ENCODE measurements around the gene CDK10. TPM values are rescaled to one million over a fixed set of nuclear protein-coding genes. Genes with fewer than 3 reads are reported as not detected.
"Not testable (repeated sequence)": the region's sequence is repeated elsewhere in the genome, so short reads cannot be mapped to it uniquely, and the experiment has no call there.

The CDK10 gene
- total RNA-seq, 1 experiment from 2014 or later, result 116 TPM

DNA sequence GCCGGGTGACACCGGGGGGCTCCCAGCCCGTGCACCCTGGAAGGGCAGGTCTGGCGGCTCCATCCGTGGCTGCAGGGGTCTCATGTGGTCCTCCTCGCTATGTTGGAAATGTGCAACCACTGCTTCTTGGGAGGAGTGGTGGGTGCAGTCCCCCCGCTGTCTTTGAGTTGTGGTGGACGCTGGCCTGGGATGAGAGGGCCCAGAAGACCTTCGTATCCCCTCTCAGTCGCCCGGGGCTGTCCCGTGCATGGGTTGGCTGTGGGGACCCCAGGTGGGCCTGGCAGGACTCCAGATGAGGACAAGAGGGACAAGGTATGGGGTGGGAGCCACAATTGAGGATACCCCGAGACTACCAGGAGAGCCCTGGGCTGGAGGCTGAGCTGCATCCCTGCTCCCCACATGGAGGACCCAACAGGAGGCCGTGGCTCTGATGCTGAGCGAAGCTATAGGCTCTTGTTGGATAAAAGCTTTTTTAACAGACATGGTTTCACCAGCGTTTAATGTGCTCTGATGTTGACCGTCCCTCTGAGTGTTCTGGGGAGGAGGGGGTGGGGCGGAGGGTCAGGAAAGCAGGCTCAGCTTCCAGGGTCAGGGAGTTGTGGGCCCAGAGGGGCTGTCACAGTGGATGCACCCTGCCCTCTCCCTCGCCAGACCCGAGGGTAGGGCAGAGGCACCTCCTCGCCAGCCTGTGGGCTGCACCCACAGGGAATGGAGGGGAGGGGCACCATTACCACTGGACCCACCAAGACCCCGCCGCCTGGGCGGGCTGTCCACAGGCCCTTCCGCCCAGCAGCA, 9.6 kb downstream of the CDK10 start:
- no peak for DNase-seq (ENCODE audit: low spot score)

DNA sequence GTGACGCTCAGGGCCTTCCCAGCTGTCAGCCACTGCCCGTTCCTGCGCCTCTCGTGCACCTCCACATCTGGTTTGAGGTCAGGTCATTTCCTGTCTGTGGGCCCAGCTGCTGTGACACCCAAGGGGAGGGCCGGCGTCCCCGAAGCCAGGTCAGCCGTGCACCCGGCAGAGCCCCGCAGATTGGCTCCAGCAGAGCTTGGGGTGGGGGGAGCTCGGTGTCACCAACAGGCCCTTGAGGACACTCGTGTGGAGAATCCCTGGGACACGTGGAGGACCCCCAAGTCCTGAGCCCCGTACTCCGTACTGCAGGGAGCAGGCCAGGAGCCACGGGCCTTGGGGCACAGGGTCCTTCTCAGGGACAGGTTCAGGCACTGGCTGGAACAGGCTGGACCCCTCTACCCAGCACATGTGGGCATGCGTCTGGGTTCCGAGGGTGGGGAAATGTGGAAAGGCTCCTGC, 10.2 kb downstream of the CDK10 start:
- no peak for DNase-seq (ENCODE audit: low spot score)

DNA sequence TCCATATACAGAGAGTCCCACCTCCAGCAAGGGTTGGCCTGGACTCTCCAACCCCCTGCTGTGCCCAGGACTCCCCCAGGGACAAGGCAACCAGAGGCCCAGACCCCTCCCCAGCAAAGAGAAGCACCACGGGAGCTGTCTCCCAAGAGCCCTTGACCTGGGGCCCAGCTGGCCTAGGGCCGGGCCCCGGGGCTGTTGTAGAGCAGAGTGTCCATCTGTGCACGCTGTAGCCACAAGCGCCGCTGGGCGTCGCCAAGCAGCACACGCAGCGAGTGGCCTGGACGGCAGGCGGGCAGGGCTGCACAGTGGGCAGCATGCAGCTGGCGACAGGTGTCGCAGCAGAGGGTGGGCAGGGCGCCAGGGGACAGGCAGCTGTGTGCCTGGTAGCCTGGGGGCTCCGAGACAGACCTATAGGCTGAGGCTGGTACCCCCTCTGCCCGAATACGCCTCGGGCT, 10.7 kb downstream of the CDK10 start:
- DNase-seq (ENCODE audit: low spot score), result no peak

DNA sequence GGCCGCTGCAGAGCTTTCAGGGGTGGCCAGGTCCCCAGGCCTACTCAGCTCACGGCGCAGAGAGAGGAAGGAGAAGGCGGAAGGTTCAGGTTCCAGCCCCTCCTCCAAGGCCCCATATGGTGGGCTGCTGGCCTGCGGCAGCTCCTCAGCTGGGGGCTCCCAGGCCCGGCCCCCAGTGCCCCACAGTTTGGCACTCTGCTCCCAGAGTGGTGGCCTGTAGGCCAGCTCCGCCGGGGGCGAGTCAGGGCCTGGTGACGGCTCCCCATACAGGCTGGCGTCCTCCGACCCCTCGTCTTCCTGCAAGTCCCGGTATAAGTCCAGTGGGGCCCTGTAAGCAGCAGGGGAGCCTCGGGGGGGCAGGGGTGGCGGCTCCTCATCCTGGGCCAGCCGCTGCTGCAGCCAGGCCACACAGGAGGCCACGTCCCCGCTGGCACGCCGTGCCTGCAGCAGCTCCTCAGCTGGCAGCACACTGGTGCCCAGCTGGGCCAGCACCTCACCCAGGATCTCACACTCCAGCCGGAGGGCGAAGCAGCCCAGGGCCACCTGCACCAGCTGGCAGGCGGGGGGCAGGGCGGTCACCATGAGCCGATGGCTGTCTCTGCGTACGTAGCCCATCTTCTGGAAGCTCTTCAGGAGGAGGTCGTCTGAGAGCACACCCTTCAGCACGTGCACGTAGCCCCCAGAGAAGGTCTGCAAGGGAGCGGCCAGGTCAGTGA, 11.3 kb downstream of the CDK10 start:
- no peak for DNase-seq (ENCODE audit: low spot score)

DNA sequence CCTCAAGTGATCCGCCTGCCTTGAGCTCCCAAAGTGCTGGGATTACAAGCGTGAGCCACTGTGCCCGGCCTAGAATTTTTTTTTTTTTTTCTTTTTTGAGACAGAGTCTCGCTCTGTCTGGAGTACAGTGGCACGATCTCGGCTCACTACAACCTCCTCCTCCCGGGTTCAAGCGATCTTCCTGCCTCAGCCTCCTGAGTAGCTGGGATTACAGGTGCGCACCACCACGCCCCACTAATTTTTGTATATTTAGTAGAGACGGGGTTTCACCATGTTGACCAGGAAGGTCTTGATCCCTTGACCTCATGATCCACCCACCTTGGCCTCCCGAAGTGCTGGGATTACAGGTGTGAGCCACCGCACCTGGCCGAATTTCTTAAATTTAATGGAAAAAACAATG, 12.2 kb downstream of the CDK10 start:
- not testable (repeated sequence) for DNase-seq (ENCODE audit: low spot score)

DNA sequence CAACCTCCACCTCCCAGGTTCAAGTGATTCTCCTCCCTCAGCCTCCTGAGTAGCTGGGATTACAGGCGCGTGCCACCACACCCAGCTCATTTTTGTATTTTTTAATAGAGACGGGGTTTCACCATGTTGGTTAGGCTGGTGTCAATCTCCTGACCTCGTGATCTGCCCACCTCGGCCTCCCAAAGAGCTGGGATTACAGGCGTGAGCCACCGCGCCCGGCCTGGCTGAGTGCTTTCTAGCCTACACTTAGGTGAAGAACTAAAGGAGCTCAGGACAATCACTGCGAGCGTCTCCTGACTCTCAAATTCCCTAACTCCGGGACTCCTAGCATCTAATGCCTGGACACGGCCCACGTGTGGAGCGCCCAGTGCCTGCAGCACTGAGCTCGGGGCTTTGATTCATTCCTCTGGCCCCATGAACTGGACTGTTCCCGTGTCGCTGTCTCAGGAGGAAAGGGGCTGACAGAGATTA, 13.2 kb downstream of the CDK10 start:
- DNase-seq (ENCODE audit: low spot score), result not testable (repeated sequence)

DNA sequence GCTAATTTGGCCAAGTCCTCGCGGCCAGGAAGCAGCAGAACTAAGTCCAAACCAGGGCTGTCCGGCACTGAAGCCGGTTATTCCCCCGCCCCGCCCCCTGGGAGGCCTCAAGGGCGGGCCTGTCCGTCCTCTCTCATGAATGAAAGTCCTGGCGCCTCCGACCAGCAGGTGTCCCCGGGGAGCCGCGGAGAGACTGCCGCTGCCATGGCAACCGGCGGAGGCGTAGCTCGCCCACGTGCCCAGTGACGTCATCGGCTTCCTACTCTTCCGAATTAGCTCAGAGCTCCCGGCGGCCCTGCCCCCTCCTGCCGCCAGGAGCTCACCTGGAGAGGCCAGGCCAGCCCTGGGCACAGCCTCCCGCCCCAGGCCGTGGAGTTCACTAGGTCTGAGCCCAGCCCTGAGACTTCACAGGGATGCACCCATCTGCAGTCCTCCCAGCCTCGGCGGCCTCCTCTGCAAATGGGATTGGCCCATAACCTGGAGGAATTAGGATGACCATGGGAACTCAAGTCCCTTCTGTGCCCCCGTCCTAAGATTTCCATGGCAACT, 13.7 kb downstream of the CDK10 start:
- peak; percentile 99 for DNase-seq (ENCODE audit: low spot score)

DNA sequence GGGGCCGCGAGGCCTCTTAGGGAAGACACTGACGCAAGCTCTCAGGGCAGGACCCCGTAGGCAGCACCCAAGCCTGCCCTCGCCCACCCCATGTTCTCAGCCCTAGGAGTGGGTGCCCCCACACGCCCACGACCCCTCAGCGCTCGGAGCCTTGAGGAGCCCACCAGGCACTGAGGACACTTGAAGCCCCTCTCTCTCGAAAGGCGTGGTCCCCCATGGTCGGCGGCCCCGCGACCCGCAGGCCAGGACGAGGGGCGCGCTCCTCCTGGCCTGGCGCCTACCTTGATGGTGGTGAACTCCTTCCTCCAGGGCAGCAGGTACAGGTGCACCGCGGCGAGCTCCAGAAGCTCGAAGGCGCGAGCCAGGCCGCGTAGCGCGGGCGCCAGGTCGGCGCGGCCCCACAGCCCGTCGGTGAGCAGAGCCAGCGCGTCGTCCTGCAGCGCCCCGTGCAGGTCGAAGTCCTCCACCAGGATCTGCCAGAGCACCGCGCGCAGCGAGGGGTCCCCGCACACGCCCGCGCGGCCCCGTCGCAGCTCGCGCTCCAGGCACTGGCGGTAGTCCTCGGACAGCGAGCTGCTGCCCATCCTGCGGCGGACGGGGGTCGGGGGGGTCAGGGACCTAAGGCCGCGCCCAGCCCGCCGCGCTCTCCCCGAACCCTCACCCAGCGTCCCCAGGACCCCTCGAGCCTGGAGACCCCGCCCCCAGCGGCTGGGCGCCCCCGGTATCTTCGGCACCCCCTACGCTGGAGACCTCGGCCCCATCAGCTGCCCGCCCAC, 14.3 kb downstream of the CDK10 start:
- peak; percentile 77 for DNase-seq (ENCODE audit: low spot score)

DNA sequence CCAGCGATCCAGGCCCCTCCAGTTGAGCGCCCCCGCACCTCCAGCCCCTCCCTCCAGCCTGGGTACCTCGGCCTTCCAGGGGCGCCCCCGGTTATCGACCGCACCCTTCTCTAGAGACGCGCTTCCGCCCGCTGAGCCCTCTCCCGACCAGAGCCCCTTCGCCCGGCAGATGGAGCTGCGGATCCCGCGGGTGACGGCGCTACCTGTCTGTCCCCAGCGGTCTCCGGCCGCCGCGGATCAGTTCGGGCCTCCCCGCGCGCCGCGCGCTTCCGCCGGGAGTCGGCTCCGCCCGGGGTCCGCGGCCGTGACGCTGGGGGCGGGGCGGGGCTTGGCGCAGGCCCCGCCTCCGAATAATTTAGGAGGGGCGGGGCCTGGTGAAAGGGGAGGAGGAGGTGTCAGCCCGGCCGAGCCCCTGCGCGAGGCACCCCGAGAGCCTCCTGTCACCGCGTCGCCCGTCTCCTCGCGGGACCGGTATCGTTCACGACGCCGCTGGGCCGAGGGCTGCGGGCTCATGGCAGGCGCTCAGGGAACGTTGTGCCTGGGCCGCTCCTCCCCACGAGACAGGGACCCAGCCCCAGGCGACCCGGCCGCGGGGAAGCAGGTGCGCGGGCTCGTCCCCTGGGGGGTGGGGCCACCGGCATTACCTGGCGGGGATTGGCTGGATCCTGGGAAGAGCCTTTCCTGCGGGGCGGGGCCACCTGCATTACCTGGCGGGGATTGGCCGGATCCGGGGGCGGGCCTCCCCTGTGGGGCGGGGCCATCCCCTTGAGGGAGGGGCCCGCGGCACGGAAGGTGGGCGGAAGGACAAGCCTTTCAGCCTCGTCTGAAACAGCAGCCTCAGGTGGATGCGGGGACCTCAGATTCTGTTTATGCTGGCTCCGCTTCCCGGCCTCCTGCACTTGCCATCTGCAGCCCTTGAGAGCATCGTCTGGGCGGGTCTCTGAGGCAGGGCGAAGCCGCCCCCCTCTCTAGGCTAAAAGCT, 15.2 kb downstream of the CDK10 start, which contains the start of gene SPATA2L:
TSS of gene SPATA2L (minus strand) at position 281 of the 982 bp plus-strand sequence. CDS start 473 bp downstream, outside the sequence.
- peak; percentile 95 for DNase-seq (ENCODE audit: low spot score)

DNA sequence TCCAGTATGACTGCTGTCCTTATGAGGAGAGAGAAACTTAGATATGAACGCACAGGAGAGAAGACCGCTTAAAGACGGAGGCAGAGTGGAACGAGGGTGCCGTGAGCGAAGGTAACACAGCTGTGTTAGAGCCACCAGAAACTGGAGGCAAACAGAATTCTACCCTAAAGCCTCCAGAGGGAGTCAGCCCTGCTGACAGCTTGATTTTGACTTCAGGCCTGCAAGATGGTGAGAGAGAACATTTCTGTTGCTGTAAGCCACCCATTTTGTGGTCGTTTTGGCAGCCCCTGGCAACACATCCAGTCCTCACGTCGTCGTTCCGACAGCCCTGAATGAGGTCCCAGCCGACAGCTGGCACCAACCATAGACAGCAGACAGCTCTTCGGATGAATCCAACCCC, 17.8 kb downstream of the CDK10 start:
- DNase-seq (ENCODE audit: low spot score), result no peak

DNA sequence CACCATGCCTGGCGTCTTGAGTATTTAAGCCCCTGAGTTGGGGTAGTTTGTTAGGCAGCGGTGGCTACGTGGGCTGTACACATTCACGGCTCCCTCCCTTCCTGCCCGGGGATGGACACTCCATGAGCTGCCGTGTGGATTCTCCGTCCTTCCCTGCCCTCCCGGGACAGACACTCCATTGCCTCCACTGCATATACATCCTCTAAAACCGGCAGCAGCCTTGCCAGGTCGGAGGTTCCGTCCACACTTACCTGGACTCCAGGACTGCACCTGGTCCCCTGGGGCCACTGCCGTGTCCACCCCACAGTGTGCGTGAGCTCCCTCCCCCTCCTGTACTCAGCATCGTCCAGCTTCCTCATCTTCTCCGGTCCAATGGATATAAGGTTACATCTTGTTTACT, 18.5 kb downstream of the CDK10 start:
- DNase-seq (ENCODE audit: low spot score), result no peak

DNA sequence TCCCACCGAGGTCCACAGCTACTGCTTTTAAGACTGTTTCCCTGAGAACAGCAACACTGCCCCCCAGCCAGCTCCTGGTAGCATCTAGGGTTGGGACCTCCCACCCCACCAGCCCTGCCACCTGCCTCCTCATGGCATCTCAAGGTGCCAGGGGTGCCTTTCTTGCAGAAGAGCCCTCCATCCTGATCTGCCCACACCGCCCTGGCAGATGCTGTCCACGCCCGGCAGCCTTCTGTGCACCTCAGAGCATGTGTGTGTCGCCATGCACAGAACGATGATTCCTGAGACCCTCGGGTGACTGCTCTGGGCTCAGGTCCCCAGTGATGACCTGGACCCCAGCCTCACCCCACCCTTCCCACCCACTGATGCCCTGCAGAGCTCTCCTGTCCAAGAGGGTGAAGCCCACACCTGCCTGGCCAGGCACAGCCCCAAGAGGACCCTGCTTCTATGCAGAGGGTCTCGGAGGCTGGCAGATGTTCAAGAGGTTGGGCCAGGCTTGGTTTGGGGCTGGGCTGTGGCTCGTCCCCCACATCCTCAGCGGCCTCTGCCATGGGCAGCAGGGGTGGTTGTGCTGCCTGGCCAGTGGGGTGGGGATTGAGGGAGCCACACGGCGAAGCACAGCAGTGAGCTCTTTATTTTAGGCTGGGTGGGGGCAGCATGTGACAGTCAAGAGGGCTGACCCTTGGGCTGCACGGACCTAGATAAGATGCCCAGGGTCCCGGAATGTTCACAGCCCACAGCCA, 20.2 kb downstream of the CDK10 start:
- no peak for DNase-seq (ENCODE audit: low spot score)

DNA sequence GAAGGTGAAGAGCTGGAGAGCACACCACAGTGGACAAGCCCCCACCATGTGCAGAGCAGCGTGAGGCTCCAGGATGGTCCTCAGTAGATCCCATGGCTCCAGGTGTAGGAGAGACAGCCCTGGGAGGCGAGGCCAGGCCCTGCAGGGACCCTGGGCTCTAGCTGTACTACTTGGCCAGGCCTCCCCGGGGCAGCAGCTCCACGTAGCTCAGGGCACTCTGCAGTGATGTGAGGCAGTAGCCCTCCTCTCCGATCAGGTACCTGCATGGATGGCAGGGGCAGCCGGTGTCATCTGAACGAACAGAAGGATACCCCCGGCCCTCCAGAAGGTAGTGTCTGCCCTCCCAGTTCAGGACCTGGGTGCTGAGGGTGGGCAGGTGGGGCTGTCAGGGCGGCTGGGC, 21.2 kb downstream of the CDK10 start:
- no peak for DNase-seq (ENCODE audit: low spot score)

DNA sequence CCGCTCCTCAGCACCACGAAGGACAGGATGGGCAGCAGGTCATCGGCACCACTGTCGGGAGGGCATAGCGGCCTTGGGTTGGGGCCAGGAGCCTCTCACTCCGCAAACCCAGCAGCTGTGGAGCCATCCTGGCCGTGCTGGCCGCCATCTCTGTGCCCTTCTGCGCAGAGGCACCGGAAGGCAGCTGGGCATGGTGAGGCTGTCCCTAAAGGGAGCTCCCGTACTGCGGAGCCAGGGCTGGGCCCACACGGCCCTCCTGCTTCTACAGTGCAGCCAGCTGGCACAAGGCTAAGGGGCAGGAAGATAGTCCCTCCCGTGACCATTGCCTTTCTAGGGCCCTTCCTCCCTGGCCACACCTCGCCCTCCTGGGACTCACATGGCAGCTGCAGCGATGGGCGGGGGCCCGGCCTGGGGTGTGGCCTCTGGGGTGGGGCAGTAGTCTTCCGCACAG, 22.0 kb downstream of the CDK10 start:
- no peak for DNase-seq (ENCODE audit: low spot score)

DNA sequence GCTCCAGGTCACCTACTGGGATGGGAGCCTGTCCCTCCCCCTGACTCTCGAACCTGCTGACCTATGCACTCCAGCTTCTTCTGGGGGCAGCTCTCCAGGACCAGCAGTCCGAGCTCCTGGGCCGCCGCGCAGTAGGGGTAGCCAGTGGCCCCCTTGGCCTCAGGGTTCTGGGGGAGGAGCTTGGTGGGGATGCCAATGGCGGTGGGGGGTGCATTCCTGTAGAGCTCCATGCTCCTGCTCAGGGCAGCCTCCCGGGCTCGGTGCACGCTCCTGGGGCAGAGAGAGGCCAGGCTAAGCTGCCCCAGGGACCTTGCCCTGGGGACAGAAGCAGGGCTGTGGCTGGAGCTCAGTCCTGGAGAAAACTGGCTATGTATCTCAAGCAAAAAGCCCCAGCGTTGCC, 22.7 kb downstream of the CDK10 start:
- DNase-seq (ENCODE audit: low spot score), result no peak

DNA sequence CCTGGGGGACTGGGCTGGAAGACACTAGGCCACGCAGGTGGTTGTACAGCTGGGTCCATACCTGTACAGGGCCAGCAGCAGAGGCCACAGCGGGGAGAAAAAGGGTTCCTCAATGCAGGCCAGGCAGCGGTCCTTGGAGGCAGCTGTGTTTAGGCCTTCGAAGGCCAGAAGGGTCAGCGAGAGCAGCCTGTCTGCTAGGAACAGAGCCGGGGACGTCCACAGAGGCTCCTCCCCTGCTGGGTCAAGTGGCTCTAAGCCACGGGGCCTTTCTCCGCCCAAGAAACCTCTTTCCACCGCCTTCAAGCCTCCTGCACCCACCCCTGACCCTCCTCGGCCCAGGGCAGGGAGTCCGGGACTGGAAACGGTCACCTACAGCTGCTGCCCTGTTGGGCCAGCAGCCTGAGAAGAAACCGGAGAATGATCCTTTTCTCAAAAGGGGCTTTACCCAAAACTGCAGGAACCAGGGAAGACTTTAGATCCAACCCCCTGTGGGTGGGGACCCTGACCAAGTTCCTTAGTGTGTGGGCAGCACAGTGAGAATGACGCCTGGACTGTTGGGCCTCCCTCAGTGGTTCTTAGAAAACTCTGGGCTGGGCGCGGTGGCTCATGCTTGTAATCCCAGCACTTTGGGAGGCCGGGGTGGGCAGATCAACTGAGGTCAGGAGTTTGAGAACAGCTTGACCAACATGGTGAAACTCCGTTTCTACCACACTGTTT, 23.4 kb downstream of the CDK10 start:
- no peak for DNase-seq (ENCODE audit: low spot score)

DNA sequence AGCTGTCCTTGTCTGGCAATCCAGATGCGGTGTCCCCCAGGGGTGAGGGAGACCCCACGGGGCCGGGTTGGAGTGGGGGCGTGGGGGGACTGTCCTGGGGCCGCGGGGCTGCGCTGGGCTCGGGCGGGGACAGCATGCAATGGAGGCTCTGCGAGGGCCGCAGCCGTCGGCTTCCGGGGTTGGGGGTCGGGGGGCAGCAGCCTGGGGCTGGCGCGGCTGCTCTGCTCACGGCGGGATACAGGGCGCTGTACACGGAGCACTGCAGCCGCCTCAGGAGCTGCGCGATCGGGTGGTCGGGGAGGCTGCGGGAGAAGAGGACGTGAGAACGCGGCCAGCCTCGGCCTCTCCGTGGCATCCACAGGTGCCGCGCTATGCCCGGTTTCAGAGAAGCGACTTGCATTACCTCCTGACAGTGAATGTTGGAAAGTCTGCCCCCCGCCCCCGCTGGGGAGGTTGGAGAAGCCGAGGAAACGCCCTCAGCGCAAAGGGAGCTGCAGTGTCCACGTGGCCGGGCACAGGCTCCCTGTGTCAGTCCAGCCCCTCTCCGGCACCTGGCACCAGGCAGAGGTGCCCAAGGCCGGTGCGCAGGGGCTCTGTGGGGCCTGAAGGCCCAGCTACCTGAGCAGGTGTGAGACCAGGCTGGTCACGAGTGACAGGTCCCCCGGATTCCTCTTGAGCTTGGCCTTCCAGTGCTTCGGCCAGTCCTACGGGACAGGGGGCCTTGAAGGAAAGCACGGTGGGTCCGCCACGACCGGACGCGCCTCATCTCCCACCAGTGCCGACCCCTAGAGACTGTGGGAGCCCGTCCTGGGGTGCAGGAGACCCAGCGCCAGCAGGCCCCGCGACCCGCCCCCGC, 24.4 kb downstream of the CDK10 start:
- DNase-seq (ENCODE audit: low spot score), result no peak
